IPS-18c (cell line): ENCODE measurements around the gene APOL3.
"Not testable (repeated sequence)": the region's sequence is repeated elsewhere in the genome, so short reads cannot be mapped to it uniquely, and the experiment has no call there.

Experiments
- H3K4me3 ChIP-seq: 2 replicates; pipeline ENCODE4 v1.7.0; 2013; ENCODE audit warnings: low read depth, mild to moderate bottlenecking, low read length, moderate library complexity; ENCODE audit not compliant: insufficient read depth
- H3K9me3 ChIP-seq: one replicate; pipeline ENCODE4 v1.6.1; 2013; ENCODE audit warnings: mild to moderate bottlenecking, low read length, moderate library complexity; ENCODE audit not compliant: control insufficient read depth, insufficient read depth

Gene APOL3

GRCh38 chr22:36196254-36197064, 35.9 kb upstream of the APOL3 start:
- H3K4me3 ChIP-seq, result no peak overlapping the region
- H3K9me3 ChIP-seq, result no peaks in the 10 kb centered on the region

GRCh38 chr22:36194971-36195370, 34.4 kb upstream of the APOL3 start:
- H3K9me3 ChIP-seq, result no peaks in the 10 kb centered on the region
- H3K4me3 ChIP-seq, result no peak overlapping the region

- no peaks in the 10 kb centered on the region for H3K9me3 ChIP-seq
- H3K4me3 ChIP-seq, result no peak overlapping the region
Observed at GRCh38 chr22:36194385-36194784, 33.8 kb upstream of the APOL3 start.

- no peak overlapping the region for H3K4me3 ChIP-seq
- no peaks in the 10 kb centered on the region for H3K9me3 ChIP-seq
Observed at GRCh38 chr22:36193577-36193976, 33.0 kb upstream of the APOL3 start.

- H3K4me3 ChIP-seq, result no peak overlapping the region
- no peaks in the 10 kb centered on the region for H3K9me3 ChIP-seq
Observed at GRCh38 chr22:36193171-36193570, 32.6 kb upstream of the APOL3 start.

- Histone ChIP-seq H3K4me3 (no peak overlapping the region), H3K9me3 (no peaks in the 10 kb centered on the region)
Observed at GRCh38 chr22:36192542-36192941, 32.0 kb upstream of the APOL3 start.

- Histone ChIP-seq H3K4me3 (no peak overlapping the region), H3K9me3 (no peaks in the 10 kb centered on the region)
Observed at GRCh38 chr22:36191106-36191836, 30.7 kb upstream of the APOL3 start.

- not testable (repeated sequence) for H3K4me3 ChIP-seq, H3K9me3 ChIP-seq
Observed at GRCh38 chr22:36187862-36188261, 27.3 kb upstream of the APOL3 start.

- no peak overlapping the region for H3K4me3 ChIP-seq
- no peaks in the 10 kb centered on the region for H3K9me3 ChIP-seq
Observed at GRCh38 chr22:36185828-36186624, 25.5 kb upstream of the APOL3 start.

- no peak overlapping the region; the same call in 1 of the 2 replicates for H3K4me3 ChIP-seq
- H3K9me3 ChIP-seq, result no peaks in the 10 kb centered on the region
Observed at GRCh38 chr22:36184433-36185025, 24.0 kb upstream of the APOL3 start.

- H3K9me3 ChIP-seq, result no peaks in the 10 kb centered on the region
- no peak overlapping the region for H3K4me3 ChIP-seq
Observed at GRCh38 chr22:36183446-36183845, 22.9 kb upstream of the APOL3 start.

- H3K9me3 ChIP-seq, result no peaks in the 10 kb centered on the region
- no peak overlapping the region for H3K4me3 ChIP-seq
Observed at GRCh38 chr22:36182857-36183256, 22.3 kb upstream of the APOL3 start.

- Histone ChIP-seq H3K9me3 (no peaks in the 10 kb centered on the region), H3K4me3 (no peak overlapping the region)
Observed at GRCh38 chr22:36182056-36182455, 21.5 kb upstream of the APOL3 start.

GRCh38 chr22:36180928-36181327, 20.4 kb upstream of the APOL3 start:
- Histone ChIP-seq H3K4me3 (no peak overlapping the region), H3K9me3 (no peaks in the 10 kb centered on the region)

GRCh38 chr22:36180038-36180880, 19.7 kb upstream of the APOL3 start:
- Histone ChIP-seq H3K4me3 (no peak overlapping the region), H3K9me3 (no peaks in the 10 kb centered on the region)

GRCh38 chr22:36177160-36177559, 16.6 kb upstream of the APOL3 start:
- H3K9me3 ChIP-seq, result no peaks in the 10 kb centered on the region
- no peak overlapping the region for H3K4me3 ChIP-seq

GRCh38 chr22:36175892-36176291, 15.3 kb upstream of the APOL3 start:
- Histone ChIP-seq H3K4me3 (no peak overlapping the region), H3K9me3 (no peaks in the 10 kb centered on the region)
